Tibial artery (tissue), 4 donors: ENCODE data around the gene ICAM1.
"Not testable (repeated sequence)": the region's sequence is repeated elsewhere in the genome, so short reads cannot be mapped to it uniquely, and the experiment has no call there.

Experiments
- DNase-seq, 2 donors: peaks; one replicate each; pipeline ENCODE4 v3.0.0-alpha.2; 2019
- H3K27ac ChIP-seq, 2 donors: fragments of 200-600 bp; sonication (generic) in 1 of 2; 1 replicate in 1 of 2; 2 replicates in 1 of 2; pipeline ENCODE4 v1.5.1; 2018 to 2019; ENCODE audit warnings: mild to moderate bottlenecking in 1 of 2
- H3K27me3 ChIP-seq, 2 donors: fragments of 200-600 bp; sonication (generic) in 1 of 2; one replicate each; pipeline versions ENCODE4 v1.5.1 to v1.6.0; 2016 to 2019
- H3K36me3 ChIP-seq, 3 donors: fragments of 200-600 bp; sonication (generic) in 2 of 3; one replicate each; pipeline ENCODE4 v1.5.1; 2016 to 2019; ENCODE audit warnings: mild to moderate bottlenecking in 2 of 3
- H3K4me1 ChIP-seq, 4 donors: fragments of 200-600 bp; sonication (generic) in 2 of 4; 1 replicate in 3 of 4; 2 replicates in 1 of 4; pipeline ENCODE4 v1.5.1; 2016 to 2019
- H3K4me3 ChIP-seq, 2 donors: fragments of 200-600 bp; sonication (generic) in 1 of 2; 1 replicate in 1 of 2; 2 replicates in 1 of 2; pipeline ENCODE4 v1.5.1; 2018 to 2019; ENCODE audit warnings: mild to moderate bottlenecking in 2 of 2
- H3K9me3 ChIP-seq, 3 donors: fragments of 200-600 bp; sonication (generic) in 1 of 3; one replicate each; pipeline ENCODE4 v1.5.1; 2016 to 2019
- intact Hi-C: fragments of 100-400 bp; cut with DNase I; formaldehyde crosslinking; loops from one replicate; pipeline ENCODE4 v1.15.0; 2023; ENCODE audit warnings: low total_unique reads
- TF ChIP-seq, protein P1 (sequence below), 2 experiments: fragments of 200-600 bp in 1 of 2; fragments of 450-650 bp in 1 of 2; IDR thresholded peaks; one replicate each; pipeline ENCODE4 v1.5.1; 2017 to 2019; ENCODE audit warnings: antibody characterized with exemption in 2 of 2, mild to moderate bottlenecking in 1 of 2, moderate library complexity in 1 of 2

ICAM1 gene

GRCh38 chr19:10238172-10238783, 32.6 kb upstream of the ICAM1 start:
- intact Hi-C loops = no loop called here
- Histone ChIP-seq H3K4me1 (no peaks in the 10 kb centered on the region), H3K4me3 (no peak overlapping the region), H3K9me3 (no peaks in the 10 kb centered on the region), H3K27me3 (no peaks in the 10 kb centered on the region), H3K36me3 (no peaks in the 10 kb centered on the region), H3K27ac (no peak overlapping the region)
- TF ChIP-seq, protein P1, sequence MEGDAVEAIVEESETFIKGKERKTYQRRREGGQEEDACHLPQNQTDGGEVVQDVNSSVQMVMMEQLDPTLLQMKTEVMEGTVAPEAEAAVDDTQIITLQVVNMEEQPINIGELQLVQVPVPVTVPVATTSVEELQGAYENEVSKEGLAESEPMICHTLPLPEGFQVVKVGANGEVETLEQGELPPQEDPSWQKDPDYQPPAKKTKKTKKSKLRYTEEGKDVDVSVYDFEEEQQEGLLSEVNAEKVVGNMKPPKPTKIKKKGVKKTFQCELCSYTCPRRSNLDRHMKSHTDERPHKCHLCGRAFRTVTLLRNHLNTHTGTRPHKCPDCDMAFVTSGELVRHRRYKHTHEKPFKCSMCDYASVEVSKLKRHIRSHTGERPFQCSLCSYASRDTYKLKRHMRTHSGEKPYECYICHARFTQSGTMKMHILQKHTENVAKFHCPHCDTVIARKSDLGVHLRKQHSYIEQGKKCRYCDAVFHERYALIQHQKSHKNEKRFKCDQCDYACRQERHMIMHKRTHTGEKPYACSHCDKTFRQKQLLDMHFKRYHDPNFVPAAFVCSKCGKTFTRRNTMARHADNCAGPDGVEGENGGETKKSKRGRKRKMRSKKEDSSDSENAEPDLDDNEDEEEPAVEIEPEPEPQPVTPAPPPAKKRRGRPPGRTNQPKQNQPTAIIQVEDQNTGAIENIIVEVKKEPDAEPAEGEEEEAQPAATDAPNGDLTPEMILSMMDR (IDR thresholded peaks at IDR 0.05) = no peak
- DNase-seq = peak in 1 of 2 donors; percentile 38

GRCh38 chr19:10241826-10242449, 29.0 kb upstream of the ICAM1 start:
- DNase-seq, H3K36me3 ChIP-seq, H3K27ac ChIP-seq, H3K4me1 ChIP-seq, H3K4me3 ChIP-seq, H3K9me3 ChIP-seq, intact Hi-C loops, H3K27me3 ChIP-seq: not testable (repeated sequence)

DNA sequence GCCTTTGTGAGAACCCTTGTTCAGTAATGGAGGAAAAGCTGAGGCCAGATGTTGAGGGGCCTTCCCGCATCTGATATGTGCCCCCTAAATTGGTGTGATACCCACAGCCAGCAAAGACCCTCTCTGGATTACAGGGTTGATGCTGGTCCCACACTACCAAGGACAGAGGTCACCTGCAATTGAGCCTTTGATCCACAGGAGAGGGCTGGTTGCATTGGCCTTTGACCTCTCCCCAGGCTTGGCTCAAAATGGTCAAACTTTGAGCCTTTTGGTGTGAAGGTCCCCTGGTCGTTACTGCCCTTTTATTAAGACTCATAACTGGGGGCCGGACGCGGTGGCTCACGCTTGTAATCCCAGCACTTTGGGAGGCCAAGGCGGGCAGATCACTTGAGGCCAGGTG, 27.3 kb upstream of the ICAM1 start:
- intact Hi-C loops = no loop called here
- TF ChIP-seq, protein P1 (IDR thresholded peaks at IDR 0.05) = no peak
- H3K4me3 ChIP-seq = no peak overlapping the region
- no peak overlapping the region for H3K27ac ChIP-seq
- no peak for DNase-seq
- H3K36me3 ChIP-seq = no peaks in the 10 kb centered on the region
- H3K4me1 ChIP-seq = no peaks in the 10 kb centered on the region
- no peaks in the 10 kb centered on the region for H3K9me3 ChIP-seq
- no peaks in the 10 kb centered on the region for H3K27me3 ChIP-seq

DNA sequence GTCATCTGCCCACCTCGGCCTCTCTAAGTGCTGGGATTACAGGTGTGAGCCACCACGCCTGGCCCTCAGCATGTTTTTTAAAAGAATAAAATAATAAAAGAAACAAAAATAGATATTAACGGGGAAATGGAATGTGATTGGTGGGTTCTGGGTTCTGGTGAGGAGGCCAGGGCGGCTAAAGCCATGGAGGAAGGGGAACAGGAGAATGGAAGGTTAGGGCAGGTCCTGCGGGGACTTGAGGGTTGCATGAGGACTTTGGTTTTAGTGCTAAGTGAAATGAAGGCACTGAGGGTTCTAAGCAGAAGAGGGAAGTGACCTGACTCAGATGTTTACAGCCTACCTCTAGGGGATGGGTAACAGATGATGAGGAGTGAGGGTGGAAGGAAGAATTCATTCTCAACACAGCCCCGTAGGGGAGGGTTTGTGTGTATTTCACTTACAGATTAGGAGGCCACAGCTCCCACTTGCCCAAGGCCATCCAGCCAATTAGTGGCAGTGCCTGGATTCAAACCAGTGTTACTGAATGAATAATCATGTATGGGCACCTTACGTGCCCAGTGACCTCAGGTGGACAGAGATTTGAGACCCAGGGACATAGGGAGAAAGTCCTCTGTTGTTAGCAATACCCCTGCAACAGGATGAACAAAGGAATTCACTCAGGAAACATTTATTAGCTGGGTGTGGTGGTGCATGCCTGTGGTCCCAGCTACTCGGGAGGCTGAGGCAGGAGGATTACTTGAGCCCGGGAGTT, 25.6 kb upstream of the ICAM1 start:
- intact Hi-C loops = no loop called here
- H3K27me3 ChIP-seq = no peaks in the 10 kb centered on the region
- no peak overlapping the region for H3K4me3 ChIP-seq
- TF ChIP-seq, protein P1 (IDR thresholded peaks at IDR 0.05) = no peak
- no peaks in the 10 kb centered on the region for H3K9me3 ChIP-seq
- no peak overlapping the region for H3K27ac ChIP-seq
- peaks cover 0 to 5% (median 0%) of the 10 kb centered on the region in 4 donors for H3K4me1 ChIP-seq
- no peak for DNase-seq
- H3K36me3 ChIP-seq = no peaks in the 10 kb centered on the region

- TF ChIP-seq, protein P1 (IDR thresholded peaks at IDR 0.05) = no peak
- Histone ChIP-seq H3K9me3 (no peaks in the 10 kb centered on the region), H3K4me3 (no peak overlapping the region), H3K4me1 (peaks cover 0 to 14% (median 3%) of the 10 kb centered on the region in 4 donors), H3K36me3 (no peaks in the 10 kb centered on the region), H3K27me3 (no peaks in the 10 kb centered on the region), H3K27ac (no peak overlapping the region)
- intact Hi-C loops = no loop called here
- DNase-seq = no peak
Observed at GRCh38 chr19:10246511-10246910, 24.4 kb upstream of the ICAM1 start.
